IMR-90 (cell line): ENCODE results near the gene UBXN11.

ENCODE experiments used
- CEBPB ChIP-seq: IDR thresholded peaks from 2 replicates; pipeline ENCODE4 v1.6.1; 2012; ENCODE audit warnings: low read depth, low read length, improper control_type of control experiment
- CHD1 ChIP-seq: IDR thresholded peaks from 2 replicates; pipeline ENCODE4 v1.6.1; 2012; ENCODE audit warnings: low read depth, low read length, improper control_type of control experiment
- CTCF ChIP-seq: conservative IDR thresholded peaks from 2 replicates; pipeline ENCODE4 v1.5.1; 2012; ENCODE audit warnings: mild to moderate bottlenecking, low read depth, low read length, improper control_type of control experiment
- MAZ ChIP-seq: IDR thresholded peaks from 2 replicates; pipeline ENCODE4 v1.6.1; 2012; ENCODE audit warnings: low read depth, mild to moderate bottlenecking, low read length, improper control_type of control experiment, moderate library complexity, borderline replicate concordance
- POLR2A ChIP-seq: IDR thresholded peaks from 2 replicates; pipeline ENCODE4 v1.6.1; 2012; ENCODE audit warnings: mild to moderate bottlenecking, low read depth, low read length
- USF2 ChIP-seq: fragments of 150-350 bp; IDR thresholded peaks from 2 replicates; pipeline ENCODE4 v1.6.1; 2017; ENCODE audit warnings: mild to moderate bottlenecking, antibody characterized with exemption, low read length, low read depth

- TF ChIP-seq CEBPB (peak; percentile 72), CTCF (no peak), POLR2A (peak; percentile 29), MAZ (no peak), USF2 (no peak), CHD1 (no peak)
Measured at GRCh38 chr1:26281091-26281958, 25.1 kb downstream of the UBXN11 start.
